ENCODE results near the gene CA12. TPM values are rescaled to one million over a fixed set of nuclear protein-coding genes. Genes with fewer than 3 reads are reported as not detected.

CA12 gene
- total RNA-seq, 1 donor from 2014 or later, result 0.97 TPM

GRCh38 chr15:63337046-63337445, 44.6 kb downstream of the CA12 start:
- Mint-ChIP-seq H3K27ac (ENCODE audit: unreplicated experiment) (no peak overlapping the region), H3K36me3 (ENCODE audit: unreplicated experiment) (peaks cover 4% of the 10 kb centered on the region), H3K9me3 (ENCODE audit: unreplicated experiment) (no peaks in the 10 kb centered on the region), H3K4me3 (ENCODE audit: unreplicated experiment) (no peak overlapping the region), H3K27me3 (ENCODE audit: unreplicated experiment) (peaks cover 13% of the 10 kb centered on the region), H3K4me1 (ENCODE audit: unreplicated experiment) (peaks cover 19% of the 10 kb centered on the region)
- DNase-seq (ENCODE audit: extremely low spot score, unreplicated experiment), result no peak
- TF ChIP-seq CTCF (IDR thresholded peaks at IDR 0.05), result no peak

GRCh38 chr15:63335543-63336240, 46.0 kb downstream of the CA12 start:
- no peak overlapping the region for H3K27ac Mint-ChIP-seq (ENCODE audit: unreplicated experiment)
- H3K9me3 Mint-ChIP-seq (ENCODE audit: unreplicated experiment), result no peaks in the 10 kb centered on the region
- H3K4me1 Mint-ChIP-seq (ENCODE audit: unreplicated experiment), result peaks cover 20% of the 10 kb centered on the region
- peaks cover 13% of the 10 kb centered on the region for H3K27me3 Mint-ChIP-seq (ENCODE audit: unreplicated experiment)
- no peak for TF ChIP-seq CTCF (IDR thresholded peaks at IDR 0.05)
- no peak for DNase-seq (ENCODE audit: extremely low spot score, unreplicated experiment)
- H3K36me3 Mint-ChIP-seq (ENCODE audit: unreplicated experiment), result peaks cover 4% of the 10 kb centered on the region
- H3K4me3 Mint-ChIP-seq (ENCODE audit: unreplicated experiment), result no peak overlapping the region

GRCh38 chr15:63334821-63335220, 46.8 kb downstream of the CA12 start:
- H3K27ac Mint-ChIP-seq (ENCODE audit: unreplicated experiment), result no peak overlapping the region
- H3K36me3 Mint-ChIP-seq (ENCODE audit: unreplicated experiment), result peaks cover 2% of the 10 kb centered on the region
- H3K4me1 Mint-ChIP-seq (ENCODE audit: unreplicated experiment), result peaks cover 23% of the 10 kb centered on the region
- TF ChIP-seq CTCF (IDR thresholded peaks at IDR 0.05), result no peak
- no peak overlapping the region for H3K4me3 Mint-ChIP-seq (ENCODE audit: unreplicated experiment)
- DNase-seq (ENCODE audit: extremely low spot score, unreplicated experiment), result no peak
- H3K27me3 Mint-ChIP-seq (ENCODE audit: unreplicated experiment), result peaks cover 5% of the 10 kb centered on the region
- H3K9me3 Mint-ChIP-seq (ENCODE audit: unreplicated experiment), result no peaks in the 10 kb centered on the region

- DNase-seq (ENCODE audit: extremely low spot score, unreplicated experiment), result no peak
- peaks cover 23% of the 10 kb centered on the region for H3K4me1 Mint-ChIP-seq (ENCODE audit: unreplicated experiment)
- TF ChIP-seq CTCF (IDR thresholded peaks at IDR 0.05), result no peak
- peak overlapping the region; percentile 25 for H3K27ac Mint-ChIP-seq (ENCODE audit: unreplicated experiment)
- no peaks in the 10 kb centered on the region for H3K27me3 Mint-ChIP-seq (ENCODE audit: unreplicated experiment)
- no peak overlapping the region for H3K4me3 Mint-ChIP-seq (ENCODE audit: unreplicated experiment)
- no peaks in the 10 kb centered on the region for H3K9me3 Mint-ChIP-seq (ENCODE audit: unreplicated experiment)
- H3K36me3 Mint-ChIP-seq (ENCODE audit: unreplicated experiment), result no peaks in the 10 kb centered on the region
Measured at GRCh38 chr15:63332367-63333124, 49.1 kb downstream of the CA12 start.

- no peak for TF ChIP-seq CTCF (IDR thresholded peaks at IDR 0.05)
- Mint-ChIP-seq H3K27me3 (ENCODE audit: unreplicated experiment) (no peaks in the 10 kb centered on the region), H3K4me3 (ENCODE audit: unreplicated experiment) (no peak overlapping the region), H3K27ac (ENCODE audit: unreplicated experiment) (no peak overlapping the region), H3K9me3 (ENCODE audit: unreplicated experiment) (no peaks in the 10 kb centered on the region), H3K4me1 (ENCODE audit: unreplicated experiment) (peaks cover 23% of the 10 kb centered on the region), H3K36me3 (ENCODE audit: unreplicated experiment) (no peaks in the 10 kb centered on the region)
- no peak for DNase-seq (ENCODE audit: extremely low spot score, unreplicated experiment)
Measured at GRCh38 chr15:63331456-63331855, 50.2 kb downstream of the CA12 start.

Measured in osteocyte (in vitro differentiated cells).